HG03457 (cell line): ENCODE data around the gene TRIM2.

Experiments used
- ATAC-seq: cut with Tn5 transposase; IDR thresholded peaks from one replicate; pipeline ENCODE4 v1.9.1; 2021; ENCODE audit warnings: moderate number of reproducible peaks; ENCODE audit not compliant: unreplicated experiment

Gene TRIM2

GRCh38 chr4:153367092-153367491, 162.8 kb downstream of the TRIM2 start:
- no peak for ATAC-seq

GRCh38 chr4:153369021-153369420, 164.8 kb downstream of the TRIM2 start:
- ATAC-seq = no peak

GRCh38 chr4:153371701-153372234, 167.5 kb downstream of the TRIM2 start:
- ATAC-seq = no peak

GRCh38 chr4:153372967-153373562, 168.8 kb downstream of the TRIM2 start:
- no peak for ATAC-seq

GRCh38 chr4:153374442-153374841, 170.2 kb downstream of the TRIM2 start:
- no peak for ATAC-seq

- no peak for ATAC-seq
These were observed 171.1 kb downstream of the TRIM2 start for GRCh38 chr4:153375303-153375702.

DNA sequence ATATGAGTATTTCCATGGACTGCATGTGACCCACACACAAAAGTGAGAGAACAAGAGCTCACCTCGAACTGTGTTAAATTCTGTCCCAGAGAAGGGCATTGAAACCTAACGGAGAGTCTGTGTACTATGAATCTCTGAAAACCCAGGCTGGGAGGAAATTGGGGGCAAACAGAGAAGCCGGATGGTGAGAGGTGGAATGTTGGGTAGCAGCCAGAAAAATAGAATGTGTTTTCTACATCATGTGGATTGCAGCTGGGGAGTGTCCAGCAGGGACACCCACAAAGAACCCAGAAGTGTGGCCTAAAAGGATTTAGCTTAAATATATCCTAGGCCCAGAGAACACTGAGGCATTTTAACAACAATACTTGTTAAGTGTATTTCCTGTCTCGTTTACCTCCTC, 178.9 kb downstream of the TRIM2 start:
- ATAC-seq = no peak

GRCh38 chr4:153384160-153384559, 179.9 kb downstream of the TRIM2 start:
- ATAC-seq = no peak

GRCh38 chr4:153385784-153386183, 181.5 kb downstream of the TRIM2 start:
- ATAC-seq = no peak

- ATAC-seq = no peak
These were observed 183.7 kb downstream of the TRIM2 start for GRCh38 chr4:153387981-153388380.
